ENCODE measurements around the gene HIRA.
"Not testable (repeated sequence)": the region's sequence is repeated elsewhere in the genome, so short reads cannot be mapped to it uniquely, and the experiment has no call there.

Gene HIRA

GRCh38 chr22:19349778-19350475 is 81.6 kb downstream of the HIRA start:
- no peak overlapping the region for H3K4me3 ChIP-seq (ENCODE audit: low read depth in 1 of 2, low read length in 2 of 2)
- no peak overlapping the region for H3K9ac ChIP-seq (ENCODE audit: low read length)
- H3K9me3 ChIP-seq (ENCODE audit: low read length): no peaks in the 10 kb centered on the region
- no peak overlapping the region for H3K27ac ChIP-seq (ENCODE audit: low read depth, low read length)
- H3K4me1 ChIP-seq (ENCODE audit: insufficient read depth, low read length): no peaks in the 10 kb centered on the region
- H3K36me3 ChIP-seq (ENCODE audit: insufficient read depth, low read length): peaks cover 59% of the 10 kb centered on the region
- H3K27me3 ChIP-seq (ENCODE audit: control insufficient read depth in 1 of 2, insufficient read depth in 2 of 2, low read length in 2 of 2): no peaks in the 10 kb centered on the region

- Histone ChIP-seq H3K9me3 (ENCODE audit: low read length) (no peaks in the 10 kb centered on the region), H3K4me3 (ENCODE audit: low read depth in 1 of 2, low read length in 2 of 2) (no peak overlapping the region), H3K36me3 (ENCODE audit: insufficient read depth, low read length) (peaks cover 36% of the 10 kb centered on the region), H3K4me1 (ENCODE audit: insufficient read depth, low read length) (no peaks in the 10 kb centered on the region), H3K9ac (ENCODE audit: low read length) (no peak overlapping the region), H3K27me3 (ENCODE audit: control insufficient read depth in 1 of 2, insufficient read depth in 2 of 2, low read length in 2 of 2) (no peaks in the 10 kb centered on the region), H3K27ac (ENCODE audit: low read depth, low read length) (no peak overlapping the region)
Measured at GRCh38 chr22:19346677-19347265, 84.8 kb downstream of the HIRA start.

- no peaks in the 10 kb centered on the region for H3K9me3 ChIP-seq (ENCODE audit: low read length)
- no peak overlapping the region for H3K9ac ChIP-seq (ENCODE audit: low read length)
- no peak overlapping the region for H3K4me3 ChIP-seq (ENCODE audit: low read depth in 1 of 2, low read length in 2 of 2)
- no peak overlapping the region for H3K27ac ChIP-seq (ENCODE audit: low read depth, low read length)
- no peaks in the 10 kb centered on the region for H3K4me1 ChIP-seq (ENCODE audit: insufficient read depth, low read length)
- H3K27me3 ChIP-seq (ENCODE audit: control insufficient read depth in 1 of 2, insufficient read depth in 2 of 2, low read length in 2 of 2): no peaks in the 10 kb centered on the region
- H3K36me3 ChIP-seq (ENCODE audit: insufficient read depth, low read length): peaks cover 28% of the 10 kb centered on the region
Measured at GRCh38 chr22:19344420-19344819, 87.1 kb downstream of the HIRA start.

GRCh38 chr22:19343470-19343869 is 88.1 kb downstream of the HIRA start:
- H3K4me1 ChIP-seq (ENCODE audit: insufficient read depth, low read length): no peaks in the 10 kb centered on the region
- H3K4me3 ChIP-seq (ENCODE audit: low read depth in 1 of 2, low read length in 2 of 2): no peak overlapping the region
- H3K27ac ChIP-seq (ENCODE audit: low read depth, low read length): no peak overlapping the region
- no peaks in the 10 kb centered on the region for H3K27me3 ChIP-seq (ENCODE audit: control insufficient read depth in 1 of 2, insufficient read depth in 2 of 2, low read length in 2 of 2)
- H3K9me3 ChIP-seq (ENCODE audit: low read length): no peaks in the 10 kb centered on the region
- no peak overlapping the region for H3K9ac ChIP-seq (ENCODE audit: low read length)
- H3K36me3 ChIP-seq (ENCODE audit: insufficient read depth, low read length): peaks cover 28% of the 10 kb centered on the region

- Histone ChIP-seq H3K27me3 (ENCODE audit: control insufficient read depth in 1 of 2, insufficient read depth in 2 of 2, low read length in 2 of 2) (no peaks in the 10 kb centered on the region), H3K36me3 (ENCODE audit: insufficient read depth, low read length) (peaks cover 23% of the 10 kb centered on the region), H3K9ac (ENCODE audit: low read length) (no peak overlapping the region), H3K27ac (ENCODE audit: low read depth, low read length) (no peak overlapping the region), H3K4me1 (ENCODE audit: insufficient read depth, low read length) (no peaks in the 10 kb centered on the region), H3K4me3 (ENCODE audit: low read depth in 1 of 2, low read length in 2 of 2) (no peak overlapping the region), H3K9me3 (ENCODE audit: low read length) (no peaks in the 10 kb centered on the region)
Measured at GRCh38 chr22:19341500-19341899, 90.0 kb downstream of the HIRA start.

- Histone ChIP-seq H3K4me3 (ENCODE audit: low read depth in 1 of 2, low read length in 2 of 2) (no peak overlapping the region), H3K36me3 (ENCODE audit: insufficient read depth, low read length) (peaks cover 32% of the 10 kb centered on the region), H3K27ac (ENCODE audit: low read depth, low read length) (no peak overlapping the region)
Measured at GRCh38 chr22:19337137-19337536, 94.4 kb downstream of the HIRA start.

GRCh38 chr22:19336133-19337075 is 95.1 kb downstream of the HIRA start:
- Histone ChIP-seq H3K9ac (ENCODE audit: low read length) (no peak overlapping the region), H3K9me3 (ENCODE audit: low read length) (peaks cover 6% of the 10 kb centered on the region), H3K36me3 (ENCODE audit: insufficient read depth, low read length) (peaks cover 40% of the 10 kb centered on the region), H3K27ac (ENCODE audit: low read depth, low read length) (no peak overlapping the region), H3K4me3 (ENCODE audit: low read depth in 1 of 2, low read length in 2 of 2) (no peak overlapping the region), H3K4me1 (ENCODE audit: insufficient read depth, low read length) (no peaks in the 10 kb centered on the region), H3K27me3 (ENCODE audit: control insufficient read depth in 1 of 2, insufficient read depth in 2 of 2, low read length in 2 of 2) (no peaks in the 10 kb centered on the region)

More at GRCh38 chr22:19337137-19337536, 94.4 kb downstream of the HIRA start:
- H3K9me3 ChIP-seq (ENCODE audit: low read length): peaks cover 6% of the 10 kb centered on the region
- H3K4me1 ChIP-seq (ENCODE audit: insufficient read depth, low read length): no peaks in the 10 kb centered on the region
- H3K27me3 ChIP-seq (ENCODE audit: control insufficient read depth in 1 of 2, insufficient read depth in 2 of 2, low read length in 2 of 2): no peaks in the 10 kb centered on the region
- no peak overlapping the region for H3K9ac ChIP-seq (ENCODE audit: low read length)

GRCh38 chr22:19331975-19332374 is 99.6 kb downstream of the HIRA start:
- Histone ChIP-seq H3K36me3 (ENCODE audit: insufficient read depth, low read length) (peaks cover 49% of the 10 kb centered on the region), H3K9me3 (ENCODE audit: low read length) (peaks cover 6% of the 10 kb centered on the region)

GRCh38 chr22:19331474-19331873 is 100.1 kb downstream of the HIRA start:
- Histone ChIP-seq H3K36me3 (ENCODE audit: insufficient read depth, low read length) (peaks cover 47% of the 10 kb centered on the region), H3K9me3 (ENCODE audit: low read length) (peaks cover 6% of the 10 kb centered on the region), H3K27me3 (ENCODE audit: control insufficient read depth in 1 of 2, insufficient read depth in 2 of 2, low read length in 2 of 2) (no peaks in the 10 kb centered on the region), H3K27ac (ENCODE audit: low read depth, low read length) (no peak overlapping the region), H3K4me3 (ENCODE audit: low read depth in 1 of 2, low read length in 2 of 2) (no peak overlapping the region), H3K4me1 (ENCODE audit: insufficient read depth, low read length) (no peaks in the 10 kb centered on the region), H3K9ac (ENCODE audit: low read length) (no peak overlapping the region)

More at GRCh38 chr22:19331975-19332374, 99.6 kb downstream of the HIRA start:
- no peak overlapping the region for H3K27ac ChIP-seq (ENCODE audit: low read depth, low read length)
- H3K4me3 ChIP-seq (ENCODE audit: low read depth in 1 of 2, low read length in 2 of 2): no peak overlapping the region
- no peak overlapping the region for H3K9ac ChIP-seq (ENCODE audit: low read length)
- H3K27me3 ChIP-seq (ENCODE audit: control insufficient read depth in 1 of 2, insufficient read depth in 2 of 2, low read length in 2 of 2): no peaks in the 10 kb centered on the region
- no peaks in the 10 kb centered on the region for H3K4me1 ChIP-seq (ENCODE audit: insufficient read depth, low read length)

- no peak overlapping the region for H3K4me3 ChIP-seq (ENCODE audit: low read depth in 1 of 2, low read length in 2 of 2)
- no peak overlapping the region for H3K27ac ChIP-seq (ENCODE audit: low read depth, low read length)
- H3K36me3 ChIP-seq (ENCODE audit: insufficient read depth, low read length): peaks cover 41% of the 10 kb centered on the region
- H3K4me1 ChIP-seq (ENCODE audit: insufficient read depth, low read length): no peaks in the 10 kb centered on the region
- peaks cover 6% of the 10 kb centered on the region for H3K9me3 ChIP-seq (ENCODE audit: low read length)
- no peaks in the 10 kb centered on the region for H3K27me3 ChIP-seq (ENCODE audit: control insufficient read depth in 1 of 2, insufficient read depth in 2 of 2, low read length in 2 of 2)
- no peak overlapping the region for H3K9ac ChIP-seq (ENCODE audit: low read length)
Measured at GRCh38 chr22:19330865-19331418, 100.6 kb downstream of the HIRA start.

- not testable (repeated sequence) for H3K9me3 ChIP-seq (ENCODE audit: low read length); H3K27ac ChIP-seq (ENCODE audit: low read depth, low read length); H3K4me3 ChIP-seq (ENCODE audit: low read depth in 1 of 2, low read length in 2 of 2); H3K27me3 ChIP-seq (ENCODE audit: control insufficient read depth in 1 of 2, insufficient read depth in 2 of 2, low read length in 2 of 2); H3K9ac ChIP-seq (ENCODE audit: low read length); H3K4me1 ChIP-seq (ENCODE audit: insufficient read depth, low read length)
- peaks cover 35% of the 10 kb centered on the region for H3K36me3 ChIP-seq (ENCODE audit: insufficient read depth, low read length)
Measured at GRCh38 chr22:19330205-19330604, 101.3 kb downstream of the HIRA start.

Data from muscle layer of colon (tissue), 2 donors.